LNCaP clone FGC (cell line): ENCODE measurements around the gene NDUFAF3.
A peak's percentile ranks its signal among the peaks of the same experiment; 100 is the strongest.

ENCODE experiments used
- DNase-seq: peaks from one replicate; pipeline ENCODE4 v3.0.0-alpha.2; 2011; ENCODE audit warnings: low read depth
- H3K4me3 ChIP-seq: 2 replicates; pipeline ENCODE4 v1.5.1; 2011; ENCODE audit warnings: mild to moderate bottlenecking, low read depth, low read length, control low read depth
- CTCF ChIP-seq: IDR thresholded peaks from 2 replicates; pipeline ENCODE4 v1.5.1; 2012; ENCODE audit warnings: mild to moderate bottlenecking; ENCODE audit not compliant: control insufficient read depth, insufficient read depth; ENCODE audit errors: extremely low read depth

Gene NDUFAF3

GRCh38 chr3:49025005-49025792 is 3.3 kb downstream of the NDUFAF3 start:
- no peak for DNase-seq
- no peak overlapping the region for H3K4me3 ChIP-seq
- TF ChIP-seq CTCF = no peak

GRCh38 chr3:49025793-49026520 is 4.0 kb downstream of the NDUFAF3 start:
- TF ChIP-seq CTCF = no peak
- no peak overlapping the region for H3K4me3 ChIP-seq
- no peak for DNase-seq

GRCh38 chr3:49026536-49026935 is 4.6 kb downstream of the NDUFAF3 start:
- no peak overlapping the region for H3K4me3 ChIP-seq
- no peak for TF ChIP-seq CTCF
- no peak for DNase-seq

GRCh38 chr3:49027634-49028033 is 5.7 kb downstream of the NDUFAF3 start:
- DNase-seq = no peak
- H3K4me3 ChIP-seq = peak overlapping the region; percentile 97; the same call in 1 of the 2 replicates
- TF ChIP-seq CTCF = no peak

GRCh38 chr3:49028298-49028672 is 6.4 kb downstream of the NDUFAF3 start:
- no peak for DNase-seq
- no peak for TF ChIP-seq CTCF
- H3K4me3 ChIP-seq = peak overlapping the region; percentile 97

- H3K4me3 ChIP-seq = peak within 1 kb of the TSS; percentile 97
- TF ChIP-seq CTCF = no peak; the same call in 1 of the 2 replicates
- no peak for DNase-seq
These were observed 7.0 kb downstream of the NDUFAF3 start, which contains the start of gene IMPDH2 for GRCh38 chr3:49028673-49029562. Gene IMPDH2 (minus strand): TSS chr3:49029398. CDS start chr3:49029350, 48 bp downstream.
